Measurements from ENCODE around the gene SIGLEC12. TPM values are rescaled to one million over a fixed set of nuclear protein-coding genes. Genes with fewer than 3 reads are reported as not detected.

SIGLEC12 gene
- total and polyA plus RNA-seq, 2 donors (not counting 3 experiments of a cell fraction or from before 2014, with no cell fraction given), result not detected

DNA sequence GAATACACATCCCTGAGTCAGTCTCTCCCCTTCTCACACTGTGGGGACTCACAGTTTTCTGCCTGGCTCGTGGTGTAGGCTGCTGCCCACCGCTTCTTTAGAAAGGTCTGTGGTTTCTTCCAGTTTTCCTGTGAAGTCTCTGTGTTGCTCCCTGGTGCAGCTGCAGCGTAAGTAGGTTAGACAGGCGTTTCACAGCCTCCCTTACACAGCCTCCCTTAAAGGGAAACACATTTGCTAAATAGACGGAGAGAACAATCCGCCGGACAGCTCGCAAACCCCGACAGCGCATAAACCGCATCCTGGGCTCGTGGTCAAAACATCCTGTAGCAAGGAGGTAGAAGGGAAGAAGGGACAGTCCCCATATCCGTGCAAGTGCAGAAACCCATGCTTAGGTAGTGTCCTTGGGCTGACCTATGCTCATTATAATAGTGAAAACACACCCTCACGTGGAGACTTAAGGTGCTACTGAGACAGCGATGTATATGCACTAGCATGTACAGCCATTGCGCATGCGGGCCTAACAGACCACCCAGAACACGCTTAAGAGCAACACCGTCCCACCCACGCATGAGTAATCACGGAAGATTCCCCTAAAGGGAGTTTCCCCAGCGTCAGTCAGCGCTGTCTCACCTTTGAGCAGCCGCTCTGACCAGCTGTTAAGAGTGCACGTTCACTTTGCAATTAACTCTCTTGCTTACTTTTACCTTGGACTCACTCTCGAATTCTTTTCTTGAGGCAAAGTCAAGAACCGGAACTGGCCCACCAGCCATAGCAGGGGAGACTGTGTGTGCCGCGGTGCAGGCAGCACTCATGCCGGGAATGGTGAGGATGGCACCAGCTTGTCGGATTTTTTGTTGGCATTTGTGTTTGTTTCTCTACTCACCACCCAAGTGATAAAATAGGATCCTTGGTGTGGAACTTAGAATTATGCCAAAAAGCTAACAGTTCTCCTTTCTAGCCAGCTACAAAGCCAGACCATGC is 59.9 kb downstream of the SIGLEC12 start:
- Histone ChIP-seq H4K20me1 (replicated peaks; ENCODE audit: control insufficient read depth, extremely low read depth, insufficient read depth, low read length) (no peaks in the 10 kb centered on the region), H3K36me3 (ENCODE audit: control insufficient read depth in 2 of 2, extremely low read depth in 1 of 2, insufficient read depth in 2 of 2, low read length in 2 of 2) (no peaks in the 10 kb centered on the region), H3K27ac (ENCODE audit: insufficient read depth, low read depth, low read length) (no peak overlapping the region), H3K27me3 (ENCODE audit: control insufficient read depth in 2 of 2, insufficient read depth in 2 of 2, low read length in 2 of 2) (no peaks in the 10 kb centered on the region), H3K9me3 (replicated peaks; ENCODE audit: control insufficient read depth, insufficient read depth, low read length) (no peaks in the 10 kb centered on the region), H3K9me1 (replicated peaks; ENCODE audit: control insufficient read depth, extremely low read depth, insufficient read depth, low read length) (no peaks in the 10 kb centered on the region), H3K79me2 (ENCODE audit: control insufficient read depth, insufficient read depth, low read length) (no peaks in the 10 kb centered on the region), H3K4me1 (ENCODE audit: control insufficient read depth, extremely low read depth, insufficient read depth, low read length) (no peaks in the 10 kb centered on the region), H3K9ac (replicated peaks; ENCODE audit: extremely low read depth, insufficient read depth, low read length) (no peak overlapping the region), H3K4me3 (replicated peaks in 1 of 3; ENCODE audit: insufficient read depth in 1 of 3, low read depth in 1 of 3, low read length in 3 of 3) (no peak overlapping the region), H3K4me2 (ENCODE audit: insufficient read depth, low read length) (no peak overlapping the region), H2AFZ (ENCODE audit: low read depth, low read length) (no peak overlapping the region)
- ChIA-PET CTCF (interaction anchor here (1.2 to 1.6 kb wide), 3 partner anchors 20 to 219 kb away, joined by 3 to 4 read pairs (median 3); no protein-coding TSS in a partner anchor), POLR2A (no interaction called here)
- dilution Hi-C loops (cut with MboI; ENCODE audit: extremely low pct_ligation_motif_present, low sequenced_read_pairs), result no loop called here
- FAIRE-seq, result no peak
- no peak for TF ChIP-seq JUN (IDR thresholded peaks at IDR 0.05; ENCODE audit: borderline replicate concordance, insufficient read depth, insufficient read length, low read depth)
- TF ChIP-seq, protein P1, sequence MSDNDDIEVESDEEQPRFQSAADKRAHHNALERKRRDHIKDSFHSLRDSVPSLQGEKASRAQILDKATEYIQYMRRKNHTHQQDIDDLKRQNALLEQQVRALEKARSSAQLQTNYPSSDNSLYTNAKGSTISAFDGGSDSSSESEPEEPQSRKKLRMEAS (IDR thresholded peaks at IDR 0.05; ENCODE audit: insufficient read depth, insufficient read length), result no peak
- TF ChIP-seq, protein P2, sequence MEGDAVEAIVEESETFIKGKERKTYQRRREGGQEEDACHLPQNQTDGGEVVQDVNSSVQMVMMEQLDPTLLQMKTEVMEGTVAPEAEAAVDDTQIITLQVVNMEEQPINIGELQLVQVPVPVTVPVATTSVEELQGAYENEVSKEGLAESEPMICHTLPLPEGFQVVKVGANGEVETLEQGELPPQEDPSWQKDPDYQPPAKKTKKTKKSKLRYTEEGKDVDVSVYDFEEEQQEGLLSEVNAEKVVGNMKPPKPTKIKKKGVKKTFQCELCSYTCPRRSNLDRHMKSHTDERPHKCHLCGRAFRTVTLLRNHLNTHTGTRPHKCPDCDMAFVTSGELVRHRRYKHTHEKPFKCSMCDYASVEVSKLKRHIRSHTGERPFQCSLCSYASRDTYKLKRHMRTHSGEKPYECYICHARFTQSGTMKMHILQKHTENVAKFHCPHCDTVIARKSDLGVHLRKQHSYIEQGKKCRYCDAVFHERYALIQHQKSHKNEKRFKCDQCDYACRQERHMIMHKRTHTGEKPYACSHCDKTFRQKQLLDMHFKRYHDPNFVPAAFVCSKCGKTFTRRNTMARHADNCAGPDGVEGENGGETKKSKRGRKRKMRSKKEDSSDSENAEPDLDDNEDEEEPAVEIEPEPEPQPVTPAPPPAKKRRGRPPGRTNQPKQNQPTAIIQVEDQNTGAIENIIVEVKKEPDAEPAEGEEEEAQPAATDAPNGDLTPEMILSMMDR (IDR thresholded peaks at IDR 0.05; ENCODE audit: extremely low read depth in 1 of 2, insufficient read depth in 1 of 2, low read depth in 1 of 2, low read length in 2 of 2), result no peak
- TF ChIP-seq FOS (IDR thresholded peaks at IDR 0.05; ENCODE audit: borderline replicate concordance, insufficient read depth, low read length), result no peak
- TF ChIP-seq EZH2 (IDR thresholded peaks at IDR 0.05; ENCODE audit: borderline replicate concordance, low read depth, low read length, severe bottlenecking), result no peak
- no peak for TF ChIP-seq GATA2 (IDR thresholded peaks at IDR 0.05; ENCODE audit: insufficient read depth, insufficient read length, low read depth, low read length)
- TF ChIP-seq POLR2A (IDR thresholded peaks at IDR 0.05; ENCODE audit: low read depth, low read length), result no peak
- TF ChIP-seq MYC (IDR thresholded peaks at IDR 0.05; ENCODE audit: low read depth, low read length), result no peak
- TF ChIP-seq POLR2AphosphoS5 (IDR thresholded peaks at IDR 0.05; ENCODE audit: insufficient read depth, low read depth, low read length), result no peak
- no peak for DNase-seq (ENCODE audit: low read depth, low spot score)
- no TSS peak for BruUV-seq (replicated peaks)
- intact Hi-C loops (cut with micrococcal nuclease), result no loop called here

Small RNA genes within 50 kb of the gene (small RNA-seq; reads per million reads assigned to genes)
- gene AC020914.3 (ENCODE audit: insufficient read depth, insufficient read length, low read depth, low replicate concordance) (not detected), gene AC020914.5 (ENCODE audit: insufficient read depth, insufficient read length, low read depth, low replicate concordance) (not detected)

Other genes starting within 250 kb of the SIGLEC12 start
- not detected in 2 replicates for gene IGLON5, start 190.2 kb downstream of the SIGLEC12 start, total RNA-seq
- not detected in 2 replicates for gene IGLON5, start 190.2 kb downstream of the SIGLEC12 start, polyA plus RNA-seq
- gene VSIG10L, start 159.7 kb downstream of the SIGLEC12 start, total RNA-seq, result 0.39 and 0.62 TPM in 2 replicates
- gene VSIG10L, start 159.7 kb downstream of the SIGLEC12 start, polyA plus RNA-seq, result 0.77 and 0.94 TPM in 2 replicates
- gene ETFB, start 135.4 kb downstream of the SIGLEC12 start, total RNA-seq, result 48.6 and 54.1 TPM in 2 replicates
- 89.9 and 99.2 TPM in 2 replicates for gene ETFB, start 135.4 kb downstream of the SIGLEC12 start, polyA plus RNA-seq
- gene CLDND2, start 132.8 kb downstream of the SIGLEC12 start, total RNA-seq, result 0.97 TPM in 1 of 2 replicates, not detected in the other
- gene CLDND2, start 132.8 kb downstream of the SIGLEC12 start, polyA plus RNA-seq, result not detected in 2 replicates
- not detected in 2 replicates for gene NKG7, start 129.1 kb downstream of the SIGLEC12 start, total RNA-seq
- not detected in 2 replicates for gene NKG7, start 129.1 kb downstream of the SIGLEC12 start, polyA plus RNA-seq
- gene LIM2, start 113.8 kb downstream of the SIGLEC12 start, total RNA-seq, result not detected in 2 replicates
- gene LIM2, start 113.8 kb downstream of the SIGLEC12 start, polyA plus RNA-seq, result not detected in 2 replicates
- gene C19orf84, start 111.2 kb downstream of the SIGLEC12 start, total RNA-seq, result not detected in 2 replicates
- not detected in 2 replicates for gene C19orf84, start 111.2 kb downstream of the SIGLEC12 start, polyA plus RNA-seq
- not detected in 2 replicates for gene SIGLEC10, start 84.2 kb downstream of the SIGLEC12 start, total RNA-seq
- gene SIGLEC10, start 84.2 kb downstream of the SIGLEC12 start, polyA plus RNA-seq, result not detected in 2 replicates
- not detected in 2 replicates for gene SIGLEC8, start 43.3 kb downstream of the SIGLEC12 start, total RNA-seq
- gene SIGLEC8, start 43.3 kb downstream of the SIGLEC12 start, polyA plus RNA-seq, result not detected in 2 replicates
- not detected in 2 replicates for gene CEACAM18, start 23.3 kb downstream of the SIGLEC12 start, total RNA-seq
- not detected in 2 replicates for gene CEACAM18, start 23.3 kb downstream of the SIGLEC12 start, polyA plus RNA-seq
- not detected in 2 replicates for gene SIGLEC6, start 29.9 kb upstream of the SIGLEC12 start, total RNA-seq
- gene SIGLEC6, start 29.9 kb upstream of the SIGLEC12 start, polyA plus RNA-seq, result not detected in 2 replicates
- 16.5 and 21.4 TPM in 2 replicates for gene ZNF175, start 69.5 kb upstream of the SIGLEC12 start, total RNA-seq
- gene ZNF175, start 69.5 kb upstream of the SIGLEC12 start, polyA plus RNA-seq, result 3.8 and 4.9 TPM in 2 replicates
- gene SIGLEC5, start 128.6 kb upstream of the SIGLEC12 start, total RNA-seq, result not detected in 2 replicates
- not detected in 2 replicates for gene SIGLEC5, start 128.6 kb upstream of the SIGLEC12 start, polyA plus RNA-seq
- 0.58 TPM in 1 of 2 replicates, not detected in the other for gene SIGLEC14, start 145.0 kb upstream of the SIGLEC12 start, total RNA-seq
- gene SIGLEC14, start 145.0 kb upstream of the SIGLEC12 start, polyA plus RNA-seq, result 0.10 and 0.14 TPM in 2 replicates
- 34.4 and 41.1 TPM in 2 replicates for gene SPACA6, start 191.5 kb upstream of the SIGLEC12 start, total RNA-seq
- 11.9 and 14.5 TPM in 2 replicates for gene SPACA6, start 191.5 kb upstream of the SIGLEC12 start, polyA plus RNA-seq
- gene HAS1, start 222.2 kb upstream of the SIGLEC12 start, total RNA-seq, result not detected in 2 replicates
- not detected in 2 replicates for gene HAS1, start 222.2 kb upstream of the SIGLEC12 start, polyA plus RNA-seq